Nasal cavity respiratory epithelium epithelial cell of viscerocranial mucosa (primary cell): Measurements from ENCODE around the gene ARFGEF2. TPM values are rescaled to one million over a fixed set of nuclear protein-coding genes. Genes with fewer than 3 reads are reported as not detected.

Source experiments
- total RNA-seq: library from RNA; depleted of rRNA; stranded (reverse); fragments of >200 nt; gene quantifications from 2 replicates; pipeline ENCODE4 v1.2.3, GENCODE V29; 2014

The ARFGEF2 gene
- 50.9 and 61.2 TPM in 2 replicates for total RNA-seq

DNA sequence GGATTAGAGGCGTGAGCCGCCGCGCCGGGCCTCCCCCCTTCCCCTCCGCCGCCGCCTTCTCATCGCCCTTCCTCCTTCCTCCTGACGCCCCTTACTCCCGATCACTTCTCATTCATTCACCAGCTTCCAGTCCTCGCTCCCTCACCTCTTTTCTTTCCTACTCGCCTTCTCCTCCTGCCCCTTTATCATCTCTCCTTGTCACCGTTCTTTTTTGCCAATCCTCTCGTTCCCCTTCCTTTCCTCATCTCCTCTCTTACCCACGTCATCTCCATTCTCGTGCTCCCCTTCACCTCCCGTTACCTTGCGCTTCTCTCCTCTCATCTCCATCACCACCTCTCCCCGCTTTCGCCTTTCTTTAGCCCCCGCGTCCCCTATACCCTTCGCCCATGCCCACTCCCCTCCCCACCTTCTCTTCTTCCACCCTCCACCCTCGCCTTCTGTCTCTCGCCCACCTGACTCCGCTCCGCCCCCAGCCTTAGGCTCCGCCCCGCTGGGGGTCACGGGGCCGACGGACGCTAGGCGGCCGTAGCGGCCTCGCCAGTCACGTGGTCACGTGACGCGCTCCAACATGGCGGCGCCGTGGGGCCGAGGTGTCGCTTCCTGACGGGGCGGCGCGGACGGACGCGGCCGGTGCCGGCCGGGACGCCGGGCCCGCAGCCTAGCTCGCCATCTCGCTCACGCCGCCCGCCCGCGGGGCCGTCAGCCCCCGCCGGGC lies at the start of gene ARFGEF2:
Gene ARFGEF2 (plus strand): TSS at position 544 of the 715 bp plus-strand sequence. CDS start 179 bp downstream, outside the sequence.

GRCh38 chr20:49046087-49046900 lies 124.8 kb downstream of the ARFGEF2 start, which contains the start of gene CSE1L:
CSE1L (plus strand) TSS chr20:49046312; CDS start chr20:49058464, 12,152 bp downstream.

Other genes starting within 250 kb of the ARFGEF2 start
- gene PREX1, start 93.7 kb upstream of the ARFGEF2 start, total RNA-seq: 0.14 and 0.34 TPM in 2 replicates
- gene CSE1L, start 124.6 kb downstream of the ARFGEF2 start, total RNA-seq: 89.5 and 95.8 TPM in 2 replicates